ENCODE results near the gene UNC45B.

GRCh38 chr17:35236821-35237220 is 89.2 kb downstream of the UNC45B start:
- TF ChIP-seq POLR2A (IDR thresholded peaks at IDR 0.05): no peak
- TF ChIP-seq CTCF (IDR thresholded peaks at IDR 0.05): no peak

All from testis (tissue), 2 donors.